Adrenal gland (tissue), 12 donors: ENCODE data around the gene HYCC1. TPM values are rescaled to one million over a fixed set of nuclear protein-coding genes. Genes with fewer than 3 reads are reported as not detected.

Source experiments
- DNase-seq, 7 donors: peaks; one replicate each; pipeline ENCODE4 v3.0.0-alpha.2; 2019 to 2020
- H3K27ac ChIP-seq, 5 donors: fragments of 200-600 bp; sonication (generic) in 4 of 5; 1 replicate in 3 of 5; 2 replicates in 2 of 5; pipeline versions ENCODE4 v1.5.1 to v1.8.0; 2016 to 2020; ENCODE audit warnings: mild to moderate bottlenecking in 1 of 5
- H3K27me3 ChIP-seq: fragments of 200-600 bp; 2 replicates; pipeline ENCODE4 v1.8.0; 2021
- H3K36me3 ChIP-seq, 2 donors: fragments of 200-600 bp; replicated peaks in 1 of 2; 1 replicate in 1 of 2; 2 replicates in 1 of 2; pipeline versions ENCODE4 v1.5.1 to v1.8.0; 2018 to 2022
- H3K4me1 ChIP-seq, 2 donors: fragments of 200-600 bp; replicated peaks in 1 of 2; 1 replicate in 1 of 2; 2 replicates in 1 of 2; pipeline versions ENCODE4 v1.5.1 to v1.8.0; 2018 to 2021
- H3K4me3 ChIP-seq, 4 donors: fragments of 200-600 bp; sonication (generic) in 3 of 4; one replicate each; pipeline ENCODE4 v1.5.1; 2016 to 2018
- H3K9me3 ChIP-seq, 3 donors: fragments of 200-600 bp; sonication (generic) in 1 of 3; replicated peaks in 1 of 3; 1 replicate in 2 of 3; 2 replicates in 1 of 3; pipeline versions ENCODE4 v1.5.1 to v1.8.0; 2016 to 2021
- POLR2A ChIP-seq, 2 donors: fragments of 450-650 bp; IDR thresholded peaks; one replicate each; pipeline ENCODE4 v1.6.1; 2017; ENCODE audit warnings: antibody characterized with exemption in 2 of 2, mild to moderate bottlenecking in 2 of 2, moderate library complexity in 1 of 2
- WGBS, 4 donors: extraction: QIAGEN DNeasy Blood & Tissue Kit in 2 of 4; methylation state at CpG; one replicate each; pipeline versions ENCODE4 v1.1.5 to v1.1.7; 2013 to 2017; 5-methylcytosine and 5-hydroxymethylcytosine counted together
- intact Hi-C, 2 donors: fragments of 100-400 bp; cut with DNase I; formaldehyde crosslinking; loops; one replicate each; pipeline versions ENCODE4 v1.14.1 to v1.15.0; 2022 to 2023
- polyA plus RNA-seq, 3 donors: library from polyadenylated mRNA; stranded (reverse); fragments of 200-250 nt in 2 of 3; fragments of 350-450 nt in 1 of 3; fragmentation: Illumina TruSeq in 1 of 3; extraction: RNeasy Lipid Tissue Mini Kit (QIAGEN cat#74804) in 1 of 3; gene quantifications; one replicate each; pipeline ENCODE4 v1.2.3, GENCODE V29; 2013 to 2014
- total RNA-seq, 9 donors: library from RNA; depleted of rRNA in 4 of 9; stranded (reverse); fragments of >200 nt in 4 of 9; fragments of 120-200 nt in 1 of 9; fragmentation: NEBNext Ultra II Directional in 1 of 9; extraction: Animal tissue kit (Norgen Biotek cat#: 25700) in 1 of 9; gene quantifications; one replicate each; pipeline versions ENCODE4 v1.1.0 to v1.2.4, GENCODE V29; 2013 to 2023
- TF ChIP-seq, protein P1 (sequence below), 6 experiments: fragments of 450-650 bp in 4 of 6; fragments of 200-600 bp in 2 of 6; sonication (generic) in 1 of 6; IDR thresholded peaks; 1 replicate in 5 of 6; 2 replicates in 1 of 6; pipeline versions ENCODE4 v1.5.1 to v1.8.0; 2016 to 2021; ENCODE audit warnings: antibody characterized with exemption in 6 of 6, mild to moderate bottlenecking in 2 of 6, moderate library complexity in 1 of 6
- donor health status: healthy with polysubstance abuse.
- donor health status: Bipolar disorder and iron deficiency.
- donor health status: DM: yes; HTN: yes; CAD: no.
- donor health status: DM: no; HTN: no; CAD: no.
- donor health status: DM: no; HTN: no; CAD: no.
- donor health status: DM: yes; HTN: yes; CAD: no.

The HYCC1 gene
- total and polyA plus RNA-seq, 12 donors, result 3.8 to 27.1 (median 17.5) TPM

DNA sequence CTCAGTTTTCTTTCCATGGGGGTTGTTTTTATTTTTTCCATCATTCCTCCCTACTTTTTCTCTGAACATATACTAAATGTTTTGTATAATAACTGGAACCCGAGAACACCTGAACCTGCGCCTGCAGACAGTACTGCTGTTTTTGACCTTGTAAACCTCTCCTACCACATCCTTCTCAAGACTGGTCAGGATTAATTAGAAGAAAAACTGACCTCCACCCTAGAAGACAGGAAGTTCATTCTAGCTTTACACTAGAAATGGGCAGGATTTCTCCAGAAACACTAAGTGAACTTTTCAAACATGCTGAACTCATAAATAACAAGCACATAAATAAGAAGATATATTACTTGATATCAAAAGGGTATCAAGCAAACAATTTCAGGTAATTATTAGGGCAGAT, 751 bp upstream of the HYCC1 start:
- Histone ChIP-seq H3K4me1 (peaks cover 6 to 19% of the 10 kb centered on the region in 2 donors), H3K27me3 (no peaks in the 10 kb centered on the region), H3K36me3 (no peaks in the 10 kb centered on the region), H3K27ac (no peak overlapping the region), H3K4me3 (no peak overlapping the region), H3K9me3 (no peaks in the 10 kb centered on the region)
- 29 to 66% (median 54%) methylated on average over 2 of the region's 2 CpGs for WGBS, 4 donors
- no peak for DNase-seq
- intact Hi-C loops, result loop anchor here in 1 of 2 donors (10.0 kb wide), 1 partner anchor 160 kb away; no protein-coding TSS in a partner anchor
- TF ChIP-seq POLR2A (IDR thresholded peaks at IDR 0.05), result no peak
- TF ChIP-seq, protein P1, sequence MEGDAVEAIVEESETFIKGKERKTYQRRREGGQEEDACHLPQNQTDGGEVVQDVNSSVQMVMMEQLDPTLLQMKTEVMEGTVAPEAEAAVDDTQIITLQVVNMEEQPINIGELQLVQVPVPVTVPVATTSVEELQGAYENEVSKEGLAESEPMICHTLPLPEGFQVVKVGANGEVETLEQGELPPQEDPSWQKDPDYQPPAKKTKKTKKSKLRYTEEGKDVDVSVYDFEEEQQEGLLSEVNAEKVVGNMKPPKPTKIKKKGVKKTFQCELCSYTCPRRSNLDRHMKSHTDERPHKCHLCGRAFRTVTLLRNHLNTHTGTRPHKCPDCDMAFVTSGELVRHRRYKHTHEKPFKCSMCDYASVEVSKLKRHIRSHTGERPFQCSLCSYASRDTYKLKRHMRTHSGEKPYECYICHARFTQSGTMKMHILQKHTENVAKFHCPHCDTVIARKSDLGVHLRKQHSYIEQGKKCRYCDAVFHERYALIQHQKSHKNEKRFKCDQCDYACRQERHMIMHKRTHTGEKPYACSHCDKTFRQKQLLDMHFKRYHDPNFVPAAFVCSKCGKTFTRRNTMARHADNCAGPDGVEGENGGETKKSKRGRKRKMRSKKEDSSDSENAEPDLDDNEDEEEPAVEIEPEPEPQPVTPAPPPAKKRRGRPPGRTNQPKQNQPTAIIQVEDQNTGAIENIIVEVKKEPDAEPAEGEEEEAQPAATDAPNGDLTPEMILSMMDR (IDR thresholded peaks at IDR 0.05), result no peak

DNA sequence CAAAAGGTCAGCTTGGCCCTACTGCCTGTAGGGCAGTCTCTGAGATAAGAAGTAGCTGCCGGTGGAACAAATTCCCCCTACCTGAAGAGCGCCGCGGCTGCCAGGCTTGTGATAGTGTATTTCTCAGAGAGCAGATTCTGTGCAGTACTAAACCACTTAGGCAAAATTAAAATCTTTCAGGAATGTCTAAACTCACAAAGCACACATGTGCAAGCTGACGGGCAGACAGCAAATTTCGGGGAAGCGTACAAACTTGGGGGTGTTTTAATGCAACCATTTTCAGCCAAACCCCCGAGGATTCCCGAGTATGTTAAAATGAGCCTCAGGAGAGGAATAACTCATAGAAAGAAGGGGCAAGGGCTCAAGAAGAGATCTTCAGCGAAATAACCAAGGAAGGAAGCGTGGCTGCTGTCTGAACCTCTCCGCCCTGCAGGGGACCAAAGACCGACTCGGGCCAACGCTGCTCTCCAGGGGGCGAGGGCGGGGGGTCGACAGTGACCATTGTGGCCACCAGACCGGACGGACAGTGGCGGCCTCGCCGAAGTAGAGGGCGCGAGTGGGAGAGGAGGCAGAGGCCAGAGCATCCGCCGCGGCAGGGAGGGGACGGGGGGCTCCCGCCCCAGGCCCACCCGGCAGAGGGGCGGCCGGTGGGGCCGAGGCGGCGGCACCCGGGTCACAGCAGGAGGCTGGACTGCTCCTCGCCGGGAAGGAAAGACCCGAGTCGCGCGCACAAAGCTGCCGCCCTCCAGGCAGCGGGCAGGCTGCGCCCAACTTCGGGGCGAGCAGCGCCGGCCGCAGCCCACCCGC, 819 bp downstream of the HYCC1 start:
- Histone ChIP-seq H3K4me3 (peak overlapping the region; percentile 46 to 83 (median 58)), H3K27me3 (no peaks in the 10 kb centered on the region), H3K4me1 (peaks cover 6 to 19% of the 10 kb centered on the region in 2 donors), H3K9me3 (no peaks in the 10 kb centered on the region), H3K36me3 (no peaks in the 10 kb centered on the region), H3K27ac (peak overlapping the region in 3 of 5 donors; percentile 69 to 81 (median 75))
- WGBS, 4 donors, result 0 to 2% (median 1%) methylated on average over 14 to 52 of the region's 52 CpGs
- TF ChIP-seq, protein P1 (IDR thresholded peaks at IDR 0.05), result peak in 2 of 6 experiments; percentile 5 to 7
- TF ChIP-seq POLR2A (IDR thresholded peaks at IDR 0.05), result no peak
- intact Hi-C loops, result loop anchor here in 1 of 2 donors (10.0 kb wide), 1 partner anchor 158 kb away; no protein-coding TSS in a partner anchor
- DNase-seq, result peak in 6 of 7 donors; percentile 9 to 35 (median 24)

GRCh38 chr7:23012186-23012585, 1.7 kb downstream of the HYCC1 start:
- intact Hi-C loops, result loop anchor here in 1 of 2 donors (10.0 kb wide), 1 partner anchor 157 kb away; no protein-coding TSS in a partner anchor
- peaks cover 6 to 21% of the 10 kb centered on the region in 2 donors for H3K4me1 ChIP-seq

More at GRCh38 chr7:23012186-23012585, 1.7 kb downstream of the HYCC1 start:
- DNase-seq, result no peak
- H3K9me3 ChIP-seq, result no peaks in the 10 kb centered on the region
- no peak for TF ChIP-seq POLR2A (IDR thresholded peaks at IDR 0.05)
- TF ChIP-seq, protein P1 (IDR thresholded peaks at IDR 0.05), result no peak
- no peaks in the 10 kb centered on the region for H3K27me3 ChIP-seq
- peak overlapping the region in 1 of 4 donors; percentile 68 for H3K4me3 ChIP-seq
- no peaks in the 10 kb centered on the region for H3K36me3 ChIP-seq
- H3K27ac ChIP-seq, result no peak overlapping the region
- WGBS, 4 donors, result 65 to 72% (median 69%) methylated on average over 6 of the region's 6 CpGs
